ENCODE data around the gene HES7. TPM values are rescaled to one million over a fixed set of nuclear protein-coding genes. Genes with fewer than 3 reads are reported as not detected.

Gene HES7
- polyA plus RNA-seq, 12 donors: 0.12 to 0.29 (median 0.14) TPM; not detected in 9

GRCh38 chr17:8074554-8074953, 49.4 kb downstream of the HES7 start:
- no peak for DNase-seq

- peak; percentile 40 for DNase-seq
Observed at GRCh38 chr17:8073627-8074484, 50.0 kb downstream of the HES7 start.

- DNase-seq: no peak
Observed at GRCh38 chr17:8072729-8073461, 51.0 kb downstream of the HES7 start.

GRCh38 chr17:8072341-8072728, 51.6 kb downstream of the HES7 start:
- no peak for DNase-seq

GRCh38 chr17:8071496-8071895, 52.4 kb downstream of the HES7 start:
- DNase-seq: no peak

Other genes starting within 250 kb of the HES7 start
- 100 to 1,000 TPM in 2 of 12 donors, 10 to 100 TPM in 9, not detected in 1; 56.4 to 524 (median 74.2) TPM for gene CHD3, start 235.3 kb downstream of the HES7 start, polyA plus RNA-seq (ENCODE audit: insufficient read length in 12 of 12)
- 1 to 10 TPM in 10 of 12 donors, not detected in 2; 2.4 to 4.8 (median 3.0) TPM for gene RNF227, start 207.8 kb downstream of the HES7 start, polyA plus RNA-seq (ENCODE audit: insufficient read length in 12 of 12)
- gene KCNAB3, start 194.2 kb downstream of the HES7 start, polyA plus RNA-seq (ENCODE audit: insufficient read length in 12 of 12): 10 to 100 TPM in 1 of 12 donors, 1 to 10 TPM in 9, not detected in 2; 2.5 to 18.8 (median 6.0) TPM
- gene TRAPPC1, start 192.2 kb downstream of the HES7 start, polyA plus RNA-seq (ENCODE audit: insufficient read length in 12 of 12): 10 to 100 TPM in 11 of 12 donors, not detected in 1; 76.1 to 93.9 (median 82.4) TPM
- gene CNTROB, start 191.9 kb downstream of the HES7 start, polyA plus RNA-seq (ENCODE audit: insufficient read length in 12 of 12): 10 to 100 TPM in 11 of 12 donors, not detected in 1; 24.9 to 62.8 (median 31.2) TPM
- under 1 TPM in 3 of 12 donors, not detected in 9; 0.04 to 0.15 (median 0.05) TPM for gene GUCY2D, start 121.5 kb downstream of the HES7 start, polyA plus RNA-seq (ENCODE audit: insufficient read length in 12 of 12)
- 1 to 10 TPM in 1 of 12 donors, under 1 TPM in 9, not detected in 2; 0.18 to 1.2 (median 0.28) TPM for gene ALOX15B, start 85.0 kb downstream of the HES7 start, polyA plus RNA-seq (ENCODE audit: insufficient read length in 12 of 12)
- gene ALOX12B, start 36.4 kb downstream of the HES7 start, polyA plus RNA-seq (ENCODE audit: insufficient read length in 12 of 12): under 1 TPM in 3 of 12 donors, not detected in 9; 0.09 to 0.66 (median 0.49) TPM
- under 1 TPM in 3 of 12 donors, not detected in 9; 0.08 to 0.37 (median 0.22) TPM for gene ALOXE3, start 5.6 kb downstream of the HES7 start, polyA plus RNA-seq (ENCODE audit: insufficient read length in 12 of 12)
- 100 to 1,000 TPM in 1 of 12 donors, 10 to 100 TPM in 10, not detected in 1; 27.4 to 159 (median 47.2) TPM for gene PER1, start 28.3 kb upstream of the HES7 start, polyA plus RNA-seq (ENCODE audit: insufficient read length in 12 of 12)
- gene VAMP2, start 38.8 kb upstream of the HES7 start, polyA plus RNA-seq (ENCODE audit: insufficient read length in 12 of 12): 1,000 to 10,000 TPM in 1 of 12 donors, 100 to 1,000 TPM in 1, 10 to 100 TPM in 10; 53.7 to 1,226 (median 62.8) TPM
- 10 to 100 TPM in 1 of 12 donors, 1 to 10 TPM in 10, not detected in 1; 4.5 to 13.7 (median 6.8) TPM for gene TMEM107, start 52.3 kb upstream of the HES7 start, polyA plus RNA-seq (ENCODE audit: insufficient read length in 12 of 12)
- gene BORCS6, start 66.1 kb upstream of the HES7 start, polyA plus RNA-seq (ENCODE audit: insufficient read length in 12 of 12): 1 to 10 TPM in 10 of 12 donors, not detected in 2; 2.3 to 5.7 (median 3.3) TPM
- 10 to 100 TPM in 10 of 12 donors, 1 to 10 TPM in 1, not detected in 1; 9.4 to 31.8 (median 17.7) TPM for gene AURKB, start 86.5 kb upstream of the HES7 start, polyA plus RNA-seq (ENCODE audit: insufficient read length in 12 of 12)
- gene CTC1, start 124.0 kb upstream of the HES7 start, polyA plus RNA-seq (ENCODE audit: insufficient read length in 12 of 12): 10 to 100 TPM in 7 of 12 donors, 1 to 10 TPM in 4, not detected in 1; 8.9 to 29.2 (median 10.7) TPM
- gene PFAS, start 125.2 kb upstream of the HES7 start, polyA plus RNA-seq (ENCODE audit: insufficient read length in 12 of 12): 10 to 100 TPM in 11 of 12 donors, not detected in 1; 19.8 to 62.4 (median 24.6) TPM
- gene RANGRF, start 164.6 kb upstream of the HES7 start, polyA plus RNA-seq (ENCODE audit: insufficient read length in 12 of 12): 10 to 100 TPM in 11 of 12 donors, not detected in 1; 16.6 to 37.8 (median 21.3) TPM
- gene SLC25A35, start 171.3 kb upstream of the HES7 start, polyA plus RNA-seq (ENCODE audit: insufficient read length in 12 of 12): 1 to 10 TPM in 10 of 12 donors, not detected in 2; 1.2 to 3.7 (median 1.8) TPM
- gene ARHGEF15, start 186.1 kb upstream of the HES7 start, polyA plus RNA-seq (ENCODE audit: insufficient read length in 12 of 12): 100 to 1,000 TPM in 1 of 12 donors, 10 to 100 TPM in 10, not detected in 1; 10.8 to 108 (median 13.8) TPM
- gene ODF4, start 215.7 kb upstream of the HES7 start, polyA plus RNA-seq (ENCODE audit: insufficient read length in 12 of 12): not detected